GM12878 (cell line): ENCODE measurements around the gene DESI2. TPM values are rescaled to one million over a fixed set of nuclear protein-coding genes. Genes with fewer than 3 reads are reported as not detected.

Experiments
- CEBPB ChIP-seq, 2 experiments: fragments of 150-350 bp in 1 of 2; IDR thresholded peaks; 2 replicates each; pipeline ENCODE4 v1.6.1; 2012 to 2014; ENCODE audit warnings: low read depth in 2 of 2, low read length in 2 of 2, borderline replicate concordance in 1 of 2, inconsistent platforms in 1 of 2
- CHD2 ChIP-seq: IDR thresholded peaks from 2 replicates; pipeline ENCODE4 v1.6.1; 2011; ENCODE audit warnings: low read depth, low read length, improper control_type of control experiment, borderline replicate concordance
- E4F1 ChIP-seq: fragments of 450-650 bp; IDR thresholded peaks from 2 replicates; pipeline ENCODE4 v1.6.1; 2018; ENCODE audit warnings: borderline replicate concordance, mild to moderate bottlenecking; ENCODE audit not compliant: partially characterized antibody
- EGR1 ChIP-seq, 2 experiments: IDR thresholded peaks; 1 replicate in 1 of 2; 2 replicates in 1 of 2; pipeline ENCODE4 v1.6.1; 2011 to 2012; ENCODE audit warnings: low read depth in 2 of 2, low read length in 2 of 2, borderline replicate concordance in 1 of 2, mild to moderate bottlenecking in 1 of 2, moderate library complexity in 1 of 2
- HDAC2 ChIP-seq: fragments of 200-600 bp; sonication (generic); IDR thresholded peaks from 2 replicates; pipeline ENCODE4 v1.6.1; 2017
- HDAC6 ChIP-seq: fragments of 200-600 bp; sonication (generic); IDR thresholded peaks from one replicate; pipeline ENCODE4 v1.8.0; 2017; ENCODE audit warnings: antibody characterized with exemption; ENCODE audit not compliant: unreplicated experiment
- IKZF2 ChIP-seq, 2 experiments: fragments of 450-650 bp; IDR thresholded peaks; 2 replicates each; pipeline ENCODE4 v1.6.1; 2017; ENCODE audit warnings: mild to moderate bottlenecking in 2 of 2, moderate library complexity in 2 of 2
- IRF4 ChIP-seq: IDR thresholded peaks from 2 replicates; pipeline ENCODE4 v1.6.1; 2011; ENCODE audit warnings: low read depth, low read length
- MXI1 ChIP-seq: fragments of 150-350 bp; IDR thresholded peaks from 2 replicates; pipeline ENCODE4 v1.6.1; 2011; ENCODE audit warnings: low read depth, mild to moderate bottlenecking, inconsistent platforms, low read length, improper control_type of control experiment
- NFIC ChIP-seq: IDR thresholded peaks from 2 replicates; pipeline ENCODE4 v1.6.1; 2012; ENCODE audit warnings: low read depth, mild to moderate bottlenecking, inconsistent platforms, low read length, moderate library complexity
- NFXL1 ChIP-seq: fragments of 450-650 bp; IDR thresholded peaks from 2 replicates; pipeline ENCODE4 v1.6.1; 2017; ENCODE audit warnings: antibody characterized with exemption, mild to moderate bottlenecking, borderline replicate concordance
- NR2F1 ChIP-seq: fragments of 450-650 bp; conservative IDR thresholded peaks from 2 replicates; pipeline ENCODE4 v1.6.1; 2017; ENCODE audit warnings: mild to moderate bottlenecking
- POLR2AphosphoS5 ChIP-seq: IDR thresholded peaks from 2 replicates; pipeline ENCODE4 v1.6.1; 2011; ENCODE audit warnings: mild to moderate bottlenecking, low read length, inconsistent platforms
- RBBP5 ChIP-seq: fragments of 200-600 bp; sonication (generic); conservative IDR thresholded peaks from 2 replicates; pipeline ENCODE4 v1.6.1; 2016
- SUPT20H ChIP-seq: IDR thresholded peaks from 2 replicates; pipeline ENCODE4 v1.6.1; 2011; ENCODE audit warnings: low read depth, mild to moderate bottlenecking, low read length, moderate library complexity, borderline replicate concordance; ENCODE audit not compliant: control insufficient read depth
- TCF12 ChIP-seq: IDR thresholded peaks from 2 replicates; pipeline ENCODE4 v1.6.1; 2011; ENCODE audit warnings: low read depth, mild to moderate bottlenecking, low read length
- ZNF207 ChIP-seq: fragments of 450-650 bp; IDR thresholded peaks from 2 replicates; pipeline ENCODE4 v1.6.1; 2014; ENCODE audit warnings: antibody characterized with exemption, mild to moderate bottlenecking, borderline replicate concordance
- ZNF384 ChIP-seq: IDR thresholded peaks from 2 replicates; pipeline ENCODE4 v1.6.1; 2012; ENCODE audit warnings: low read depth, mild to moderate bottlenecking, low read length, improper control_type of control experiment, borderline replicate concordance
- ZSCAN29 ChIP-seq: fragments of 450-650 bp; IDR thresholded peaks from 2 replicates; pipeline ENCODE4 v1.6.1; 2017; ENCODE audit warnings: mild to moderate bottlenecking, moderate library complexity
- polyA plus RNA-seq, 11 experiments: library from polyadenylated mRNA; depleted of rRNA in 4 of 11; unstranded in 6 of 11; stranded (reverse) in 5 of 11; fragments of >200 nt; fragmentation: Nextera tagmentation in 4 of 11; fragmentation: Illumina TruSeq in 1 of 11; extraction: Ambion mirVana in 4 of 11; extraction: Trizol in 1 of 11; gene quantifications; 1 replicate in 1 of 11; 2 replicates in 10 of 11; pipeline versions ENCODE4 v1.2.1 to v1.2.3, GENCODE V29; 2011 to 2016; ENCODE audit warnings: inconsistent platforms in 2 of 11, missing spikeins in 2 of 11, low read depth in 1 of 11
- total RNA-seq, 4 experiments: library from RNA; depleted of rRNA in 3 of 4; stranded (reverse); fragments of >200 nt in 3 of 4; fragmentation: Illumina TruSeq in 1 of 4; extraction: Trizol in 1 of 4; gene quantifications; 2 replicates each; pipeline versions ENCODE4 v1.2.1 to v1.2.3, GENCODE V29; 2013 to 2021
- TF ChIP-seq, protein P1 (sequence below): fragments of 450-650 bp; IDR thresholded peaks from 2 replicates; pipeline ENCODE4 v1.6.1; 2017; ENCODE audit warnings: mild to moderate bottlenecking, moderate library complexity
- TF ChIP-seq, protein P2 (sequence below), 3 experiments: IDR thresholded peaks in 2 of 3; conservative IDR thresholded peaks in 1 of 3; 2 replicates each; pipeline ENCODE4 v1.5.1; 2011; ENCODE audit warnings: low read depth in 3 of 3, low read length in 3 of 3, mild to moderate bottlenecking in 3 of 3, control low read depth in 2 of 3, moderate library complexity in 2 of 3, inconsistent platforms in 1 of 3, mixed read lengths in 1 of 3; ENCODE audit not compliant: control insufficient read depth in 2 of 3, insufficient read depth in 1 of 3; ENCODE audit errors: extremely low read depth in 1 of 3

The DESI2 gene
- total and polyA plus RNA-seq, 10 of the 15 experiments (the other 5 are each of a cell fraction or from before 2014, with no cell fraction given): 6.2 to 21.5 (median 17.3) TPM

DNA sequence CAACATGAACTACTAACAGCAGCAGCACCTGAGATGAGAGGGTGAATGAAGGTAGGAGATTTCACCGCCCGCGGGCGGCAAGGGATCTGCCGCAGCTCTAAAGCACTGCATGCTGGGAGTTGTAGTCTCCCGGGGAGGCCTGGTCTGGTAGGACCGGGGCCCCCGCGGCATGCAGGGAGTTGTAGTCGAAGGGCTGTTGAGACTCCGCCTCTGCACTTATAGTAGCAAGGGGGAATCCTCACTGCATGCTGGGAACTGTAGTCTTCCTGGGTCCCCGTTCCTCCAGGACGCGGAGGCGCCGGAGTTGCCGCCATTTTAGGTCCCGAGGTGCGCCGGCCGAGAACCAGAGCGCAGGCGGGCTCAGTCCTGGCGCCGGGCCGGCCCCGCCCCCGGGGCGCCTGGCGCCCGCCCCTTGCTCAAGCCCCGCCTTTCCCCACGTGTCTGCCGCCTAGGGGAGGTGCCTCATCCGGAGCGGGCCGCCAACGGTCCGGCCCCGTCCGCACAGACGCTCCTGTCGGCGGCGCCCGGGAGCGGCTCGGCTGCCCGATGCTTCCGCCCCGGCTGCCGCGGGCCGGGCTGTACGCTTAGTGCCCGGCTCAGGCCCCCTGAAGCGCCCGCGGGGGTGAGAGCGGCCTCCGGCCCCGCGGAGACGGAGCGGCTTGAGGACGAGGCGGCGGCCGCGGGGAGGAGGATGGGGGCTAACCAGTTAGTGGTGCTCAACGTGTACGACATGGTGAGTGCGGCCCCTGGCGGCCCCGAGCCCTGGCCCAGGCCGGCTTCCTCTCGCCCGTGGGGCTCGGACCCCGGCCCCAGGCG is at the start of gene DESI2 (continued):
- TF ChIP-seq RBBP5 (no peak), IKZF2 (IDR thresholded peaks at IDR 0.05) (no peak), EGR1 (IDR thresholded peaks at IDR 0.05; ENCODE audit: borderline replicate concordance in 1 of 2, low read depth in 2 of 2, low read length in 2 of 2) (peak in 1 of 2 experiments; percentile 39; a peak in 1 of 3 replicates), POLR2AphosphoS5 (peak; percentile 86), CHD2 (peak; percentile 71; the same call in 1 of the 2 replicates), HDAC6 (no peak), IRF4 (no peak), MXI1 (peak; percentile 56; the same call in 1 of the 2 replicates), TCF12 (no peak), ZNF384 (no peak), NFXL1 (no peak), E4F1 (no peak), NFIC (no peak), SUPT20H (no peak), HDAC2 (no peak), ZNF207 (no peak), CEBPB (IDR thresholded peaks at IDR 0.05; ENCODE audit: borderline replicate concordance in 1 of 2, low read depth in 2 of 2, low read length in 2 of 2) (no peak), NR2F1 (peak; percentile 69), ZSCAN29 (peak; percentile 80)
- TF ChIP-seq, protein P1, sequence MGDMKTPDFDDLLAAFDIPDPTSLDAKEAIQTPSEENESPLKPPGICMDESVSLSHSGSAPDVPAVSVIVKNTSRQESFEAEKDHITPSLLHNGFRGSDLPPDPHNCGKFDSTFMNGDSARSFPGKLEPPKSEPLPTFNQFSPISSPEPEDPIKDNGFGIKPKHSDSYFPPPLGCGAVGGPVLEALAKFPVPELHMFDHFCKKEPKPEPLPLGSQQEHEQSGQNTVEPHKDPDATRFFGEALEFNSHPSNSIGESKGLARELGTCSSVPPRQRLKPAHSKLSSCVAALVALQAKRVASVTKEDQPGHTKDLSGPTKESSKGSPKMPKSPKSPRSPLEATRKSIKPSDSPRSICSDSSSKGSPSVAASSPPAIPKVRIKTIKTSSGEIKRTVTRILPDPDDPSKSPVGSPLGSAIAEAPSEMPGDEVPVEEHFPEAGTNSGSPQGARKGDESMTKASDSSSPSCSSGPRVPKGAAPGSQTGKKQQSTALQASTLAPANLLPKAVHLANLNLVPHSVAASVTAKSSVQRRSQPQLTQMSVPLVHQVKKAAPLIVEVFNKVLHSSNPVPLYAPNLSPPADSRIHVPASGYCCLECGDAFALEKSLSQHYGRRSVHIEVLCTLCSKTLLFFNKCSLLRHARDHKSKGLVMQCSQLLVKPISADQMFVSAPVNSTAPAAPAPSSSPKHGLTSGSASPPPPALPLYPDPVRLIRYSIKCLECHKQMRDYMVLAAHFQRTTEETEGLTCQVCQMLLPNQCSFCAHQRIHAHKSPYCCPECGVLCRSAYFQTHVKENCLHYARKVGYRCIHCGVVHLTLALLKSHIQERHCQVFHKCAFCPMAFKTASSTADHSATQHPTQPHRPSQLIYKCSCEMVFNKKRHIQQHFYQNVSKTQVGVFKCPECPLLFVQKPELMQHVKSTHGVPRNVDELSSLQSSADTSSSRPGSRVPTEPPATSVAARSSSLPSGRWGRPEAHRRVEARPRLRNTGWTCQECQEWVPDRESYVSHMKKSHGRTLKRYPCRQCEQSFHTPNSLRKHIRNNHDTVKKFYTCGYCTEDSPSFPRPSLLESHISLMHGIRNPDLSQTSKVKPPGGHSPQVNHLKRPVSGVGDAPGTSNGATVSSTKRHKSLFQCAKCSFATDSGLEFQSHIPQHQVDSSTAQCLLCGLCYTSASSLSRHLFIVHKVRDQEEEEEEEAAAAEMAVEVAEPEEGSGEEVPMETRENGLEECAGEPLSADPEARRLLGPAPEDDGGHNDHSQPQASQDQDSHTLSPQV: peak; percentile 41; the same call in 1 of the 2 replicates
- TF ChIP-seq, protein P2, sequence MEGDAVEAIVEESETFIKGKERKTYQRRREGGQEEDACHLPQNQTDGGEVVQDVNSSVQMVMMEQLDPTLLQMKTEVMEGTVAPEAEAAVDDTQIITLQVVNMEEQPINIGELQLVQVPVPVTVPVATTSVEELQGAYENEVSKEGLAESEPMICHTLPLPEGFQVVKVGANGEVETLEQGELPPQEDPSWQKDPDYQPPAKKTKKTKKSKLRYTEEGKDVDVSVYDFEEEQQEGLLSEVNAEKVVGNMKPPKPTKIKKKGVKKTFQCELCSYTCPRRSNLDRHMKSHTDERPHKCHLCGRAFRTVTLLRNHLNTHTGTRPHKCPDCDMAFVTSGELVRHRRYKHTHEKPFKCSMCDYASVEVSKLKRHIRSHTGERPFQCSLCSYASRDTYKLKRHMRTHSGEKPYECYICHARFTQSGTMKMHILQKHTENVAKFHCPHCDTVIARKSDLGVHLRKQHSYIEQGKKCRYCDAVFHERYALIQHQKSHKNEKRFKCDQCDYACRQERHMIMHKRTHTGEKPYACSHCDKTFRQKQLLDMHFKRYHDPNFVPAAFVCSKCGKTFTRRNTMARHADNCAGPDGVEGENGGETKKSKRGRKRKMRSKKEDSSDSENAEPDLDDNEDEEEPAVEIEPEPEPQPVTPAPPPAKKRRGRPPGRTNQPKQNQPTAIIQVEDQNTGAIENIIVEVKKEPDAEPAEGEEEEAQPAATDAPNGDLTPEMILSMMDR (IDR thresholded peaks at IDR 0.05 in 2 of 3, conservative IDR thresholded peaks at IDR 0.05 in 1 of 3; ENCODE audit: control insufficient read depth in 2 of 3, extremely low read depth in 1 of 3, insufficient read depth in 1 of 3, low read depth in 3 of 3, low read length in 3 of 3): peak; percentile 40 to 51 (median 46); a peak in 5 of 6 replicates
